Brain pericyte (primary cell): ENCODE results near the gene SLC35G4.
"Not testable (repeated sequence)": the region's sequence is repeated elsewhere in the genome, so short reads cannot be mapped to it uniquely, and the experiment has no call there.

Experiments
- DNase-seq: peaks from one replicate; pipeline ENCODE4 v3.0.0-alpha.2; 2012; ENCODE audit warnings: low read depth, low spot score

SLC35G4 gene

GRCh38 chr18:11613611-11614010 is 4.2 kb downstream of the SLC35G4 start:
- DNase-seq, result not testable (repeated sequence)

DNA sequence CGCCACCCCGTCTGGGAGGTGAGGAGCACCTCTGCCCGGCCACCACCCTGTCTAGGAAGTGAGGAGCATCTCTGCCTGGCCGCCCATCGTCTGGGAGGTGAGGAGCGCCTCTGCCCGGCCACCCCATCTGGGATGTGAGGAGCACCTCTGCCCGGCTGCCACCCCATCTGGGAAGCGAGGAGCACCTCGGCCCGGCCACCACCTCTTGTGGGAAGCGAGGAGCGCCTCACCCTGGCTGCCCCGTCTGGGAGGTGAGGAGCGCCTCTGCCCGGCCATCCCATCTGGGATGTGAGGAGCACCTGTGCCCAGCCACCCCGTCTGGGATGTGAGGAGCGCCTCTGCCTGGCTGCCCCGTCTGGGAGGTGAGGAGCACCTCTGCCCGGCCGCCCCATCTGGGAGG is 4.6 kb downstream of the SLC35G4 start:
- not testable (repeated sequence) for DNase-seq

GRCh38 chr18:11614981-11615380 is 5.6 kb downstream of the SLC35G4 start:
- DNase-seq, result not testable (repeated sequence)

DNA sequence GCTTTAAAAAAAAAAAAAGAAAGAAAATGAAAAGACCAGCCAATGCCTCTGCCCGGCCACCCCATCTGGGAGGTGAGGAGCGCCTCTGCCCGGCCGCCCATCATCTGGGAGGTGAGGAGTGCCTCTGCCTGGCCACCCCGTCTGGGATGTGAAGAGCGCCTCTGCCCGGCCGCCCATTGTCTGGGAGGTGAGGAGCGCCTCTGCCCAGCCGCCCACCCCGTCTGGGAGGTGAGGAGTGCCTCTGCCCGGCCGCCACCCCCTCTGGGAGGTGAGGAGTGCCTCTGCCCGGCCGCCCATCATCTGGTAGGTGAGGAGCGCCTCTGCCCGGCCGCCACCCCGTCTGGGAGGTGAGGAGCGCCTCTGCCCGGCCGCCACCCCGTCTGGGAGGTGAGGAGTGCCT is 37.9 kb downstream of the SLC35G4 start:
- not testable (repeated sequence) for DNase-seq

DNA sequence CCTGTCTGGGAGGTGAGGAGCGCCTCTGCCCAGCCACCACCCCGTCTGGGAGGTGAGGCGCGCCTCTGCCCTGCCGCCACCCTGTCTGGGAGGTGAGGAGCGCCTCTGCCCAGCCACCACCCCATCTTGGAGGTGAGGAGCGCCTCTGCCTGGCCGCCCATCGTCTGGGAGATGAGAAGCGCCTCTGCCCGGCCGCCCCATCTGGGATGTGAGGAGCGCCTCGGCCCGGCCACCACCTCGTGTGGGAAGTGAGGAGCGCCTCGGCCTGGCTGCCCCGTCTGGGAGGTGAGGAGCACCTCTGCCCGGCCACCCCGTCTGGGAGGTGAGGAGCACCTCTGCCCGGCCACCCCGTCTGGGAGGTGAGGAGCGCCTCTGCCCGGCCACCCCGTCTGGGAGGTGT is 38.4 kb downstream of the SLC35G4 start:
- DNase-seq, result not testable (repeated sequence)

GRCh38 chr18:11649839-11650238 is 40.4 kb downstream of the SLC35G4 start:
- DNase-seq, result no peak

DNA sequence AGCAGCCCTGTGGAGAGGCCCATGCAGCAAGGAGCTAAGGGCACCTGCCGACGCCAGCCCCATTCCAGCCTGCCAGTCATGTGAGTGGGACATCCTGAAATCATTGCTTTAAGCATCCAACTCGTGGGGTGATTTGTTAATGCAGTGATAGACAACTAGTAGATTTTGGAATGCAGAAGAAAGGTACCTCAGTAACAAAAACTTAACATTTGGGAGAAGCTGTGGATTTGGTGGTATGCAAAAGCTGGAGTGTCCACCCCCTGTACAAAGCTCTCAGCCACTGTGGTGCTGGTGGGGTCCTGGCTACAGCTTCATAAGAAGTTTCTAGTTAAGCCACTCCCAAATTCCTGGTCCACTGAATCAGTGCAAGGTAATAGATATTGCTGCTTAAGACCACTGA is 42.5 kb downstream of the SLC35G4 start:
- DNase-seq, result no peak

DNA sequence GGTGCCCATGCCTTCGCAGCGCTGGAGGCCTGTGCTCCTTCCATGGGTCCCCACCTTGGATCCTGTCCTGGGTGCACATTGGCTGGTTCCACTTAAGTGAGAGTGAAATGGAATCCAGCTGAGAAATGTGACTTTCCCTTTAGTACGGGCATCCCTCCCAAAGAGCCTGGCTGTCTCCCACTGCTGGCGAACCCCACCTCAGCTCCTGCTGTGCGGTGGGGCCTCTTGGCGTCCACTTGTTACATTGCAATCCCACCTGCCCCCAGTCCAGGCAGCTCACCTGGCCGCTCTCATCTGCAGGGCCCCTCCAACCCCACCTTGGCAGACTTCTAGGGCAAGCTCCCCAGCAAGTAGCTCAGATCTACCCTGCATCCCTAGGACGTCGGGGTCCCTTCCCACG is 44.1 kb downstream of the SLC35G4 start:
- no peak for DNase-seq

- DNase-seq, result no peak
Observed at GRCh38 chr18:11654736-11655605, 45.6 kb downstream of the SLC35G4 start.

DNA sequence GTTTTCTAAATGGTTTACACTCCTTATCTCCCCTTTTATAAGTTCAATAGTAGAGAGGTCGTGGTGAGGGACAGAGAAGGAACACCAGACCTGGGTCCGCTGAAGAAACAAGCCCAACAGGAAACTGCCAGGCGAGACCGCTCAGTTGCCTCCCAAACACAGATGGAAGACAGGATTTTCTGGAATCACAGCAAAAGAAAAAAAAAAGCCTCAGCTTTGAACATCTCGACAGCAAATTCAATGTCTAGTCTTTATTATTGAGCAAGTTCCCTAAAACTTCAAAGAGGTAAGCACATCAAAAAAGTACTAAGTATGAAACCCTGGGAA is 46.2 kb downstream of the SLC35G4 start:
- no peak for DNase-seq

DNA sequence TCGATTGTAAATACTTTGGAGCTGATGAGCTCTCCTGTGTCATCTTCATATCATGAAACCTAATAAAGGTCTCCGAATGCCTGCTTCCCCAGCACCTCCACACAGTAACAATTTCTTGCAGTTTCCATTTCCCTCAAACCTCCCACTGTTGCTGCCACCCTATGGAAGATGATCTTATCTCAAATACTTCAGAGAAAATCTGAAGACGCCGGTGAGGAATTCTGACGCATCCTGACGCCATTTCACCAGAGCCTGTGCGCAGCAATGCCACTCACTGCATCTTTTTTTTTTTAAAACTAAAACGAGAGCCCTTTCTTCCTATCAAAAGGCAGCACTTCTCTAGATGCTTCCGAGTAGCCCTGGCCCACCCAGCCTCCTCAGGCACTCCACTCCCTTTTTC is 47.8 kb downstream of the SLC35G4 start:
- DNase-seq, result no peak

- no peak for DNase-seq
Observed at GRCh38 chr18:11657554-11657953, 48.2 kb downstream of the SLC35G4 start.

- DNase-seq, result no peak
Observed at GRCh38 chr18:11658019-11658418, 48.6 kb downstream of the SLC35G4 start.

GRCh38 chr18:11658989-11659388 is 49.6 kb downstream of the SLC35G4 start:
- DNase-seq, result no peak
